GM23248 (cell line): ENCODE measurements around the gene ELOB. TPM values are rescaled to one million over a fixed set of nuclear protein-coding genes. Genes with fewer than 3 reads are reported as not detected.

Source experiments
- DNase-seq: peaks from one replicate; pipeline ENCODE4 v3.0.0-alpha.2; 2015
- H2AFZ ChIP-seq: fragments of 200-600 bp; sonication (generic); 2 replicates; pipeline ENCODE4 v1.6.1; 2016; ENCODE audit warnings: antibody characterized with exemption
- H3F3A ChIP-seq: fragments of 200-600 bp; sonication (generic); 2 replicates; pipeline ENCODE4 v1.6.1; 2016; ENCODE audit warnings: mild to moderate bottlenecking, antibody characterized with exemption, mixed run types; ENCODE audit not compliant: insufficient read depth
- H3K27ac ChIP-seq: fragments of 200-600 bp; sonication (generic); 2 replicates; pipeline ENCODE4 v1.5.1; 2016; ENCODE audit warnings: mild to moderate bottlenecking
- H3K27me3 ChIP-seq: fragments of 200-600 bp; sonication (generic); replicated peaks from 2 replicates; pipeline ENCODE4 v1.6.1; 2016; ENCODE audit warnings: mild to moderate bottlenecking; ENCODE audit not compliant: insufficient read depth
- H3K36me3 ChIP-seq: fragments of 200-600 bp; sonication (generic); 2 replicates; pipeline ENCODE4 v1.6.1; 2016; ENCODE audit warnings: low read depth, mild to moderate bottlenecking
- H3K4me1 ChIP-seq: fragments of 200-600 bp; sonication (generic); 2 replicates; pipeline ENCODE4 v1.6.1; 2016; ENCODE audit warnings: mild to moderate bottlenecking; ENCODE audit not compliant: insufficient read depth
- H3K4me2 ChIP-seq: fragments of 200-600 bp; sonication (generic); one replicate; pipeline ENCODE4 v1.6.1; 2016; ENCODE audit warnings: mild to moderate bottlenecking; ENCODE audit not compliant: unreplicated experiment
- H3K4me3 ChIP-seq: fragments of 200-600 bp; sonication (generic); 2 replicates; pipeline ENCODE4 v1.5.1; 2016; ENCODE audit warnings: mild to moderate bottlenecking
- H3K79me2 ChIP-seq: fragments of 200-600 bp; sonication (generic); 2 replicates; pipeline ENCODE4 v1.6.1; 2016; ENCODE audit warnings: mild to moderate bottlenecking; ENCODE audit not compliant: insufficient read depth
- H3K9ac ChIP-seq: fragments of 200-600 bp; sonication (generic); 2 replicates; pipeline ENCODE4 v1.6.1; 2016; ENCODE audit warnings: mild to moderate bottlenecking
- H3K9me2 ChIP-seq: fragments of 200-600 bp; sonication (generic); 2 replicates; pipeline ENCODE4 v1.6.1; 2016; ENCODE audit warnings: mixed run types, mild to moderate bottlenecking, moderate library complexity; ENCODE audit not compliant: insufficient read depth
- H3K9me3 ChIP-seq: fragments of 200-600 bp; sonication (generic); one replicate; pipeline ENCODE4 v1.6.1; 2017; ENCODE audit warnings: low read depth
- H4K20me1 ChIP-seq: fragments of 200-600 bp; sonication (generic); 2 replicates; pipeline ENCODE4 v1.6.0; 2016; ENCODE audit not compliant: insufficient read depth
- EZH2 ChIP-seq: fragments of 200-600 bp; sonication (generic); IDR thresholded peaks from 2 replicates; pipeline ENCODE4 v1.6.1; 2018; ENCODE audit warnings: antibody characterized with exemption, mild to moderate bottlenecking; ENCODE audit not compliant: insufficient read depth, poor library complexity, severe bottlenecking
- EZH2phosphoT487 ChIP-seq: fragments of 200-600 bp; sonication (generic); IDR thresholded peaks from 2 replicates; pipeline ENCODE4 v1.6.1; 2018; ENCODE audit warnings: antibody characterized with exemption, moderate library complexity, mild to moderate bottlenecking, low read depth; ENCODE audit not compliant: insufficient read depth
- WGBS, 2 experiments: methylation state at CpG; one replicate each; pipeline ENCODE4 v1.1.6; 2015 to 2017; ENCODE audit warnings: low lambda C conversion rate in 2 of 2, low coverage in 1 of 2; ENCODE audit errors: missing lambda C conversion rate in 2 of 2; 5-methylcytosine and 5-hydroxymethylcytosine counted together
- in situ Hi-C: fragments of 300-500 bp; cut with MboI; formaldehyde crosslinking; loops from 2 replicates; pipeline ENCODE4 v1.15.0; 2020
- polyA plus RNA-seq: library from polyadenylated mRNA; unstranded; fragments of >200 nt; fragmentation: Nextera tagmentation; extraction: Ambion mirVana; gene quantifications from 2 replicates; pipeline ENCODE4 v1.2.1, GENCODE V29; 2016
- total RNA-seq: library from RNA; depleted of rRNA; stranded (reverse); fragments of >200 nt; shearing (Covaris generic); gene quantifications from 2 replicates; pipeline ENCODE4 v1.2.3, GENCODE V29; 2014

Gene ELOB
- total and polyA plus RNA-seq, 2 experiments from 2014 or later = 320 to 565 TPM

GRCh38 chr16:2749936-2750335 lies 27.1 kb downstream of the ELOB start:
- in situ Hi-C loops = no loop called here
- no peaks in the 10 kb centered on the region for H3K9me3 ChIP-seq
- H2AFZ ChIP-seq = no peak overlapping the region
- H4K20me1 ChIP-seq = peaks cover 12% of the 10 kb centered on the region
- H3K4me3 ChIP-seq = no peak overlapping the region
- H3K9me2 ChIP-seq = no peaks in the 10 kb centered on the region
- TF ChIP-seq EZH2 (no peak), EZH2phosphoT487 (no peak)
- no peak overlapping the region for H3K27ac ChIP-seq
- H3K4me1 ChIP-seq = peaks cover 10% of the 10 kb centered on the region
- H3K4me2 ChIP-seq = no peak overlapping the region
- peaks cover 20% of the 10 kb centered on the region; the same call in 1 of the 2 replicates for H3F3A ChIP-seq
- DNase-seq = no peak
- 89 to 91% methylated on average over 6 of the region's 6 CpGs for WGBS, 2 experiments
- peaks cover 35% of the 10 kb centered on the region for H3K79me2 ChIP-seq
- H3K27me3 ChIP-seq = no peaks in the 10 kb centered on the region
- H3K36me3 ChIP-seq = no peaks in the 10 kb centered on the region
- no peak overlapping the region for H3K9ac ChIP-seq

GRCh38 chr16:2749476-2749875 lies 27.6 kb downstream of the ELOB start:
- H3K4me1 ChIP-seq = peaks cover 7% of the 10 kb centered on the region; the same call in 1 of the 2 replicates
- no peaks in the 10 kb centered on the region for H3K9me2 ChIP-seq
- no peak overlapping the region for H3K4me2 ChIP-seq
- no peak overlapping the region for H2AFZ ChIP-seq
- no peak for DNase-seq
- in situ Hi-C loops = no loop called here
- TF ChIP-seq EZH2phosphoT487 (no peak), EZH2 (no peak)
- H4K20me1 ChIP-seq = peaks cover 7% of the 10 kb centered on the region
- no peaks in the 10 kb centered on the region for H3K36me3 ChIP-seq
- no peak overlapping the region for H3K4me3 ChIP-seq
- no peak overlapping the region for H3K9ac ChIP-seq
- 88 to 92% methylated on average over 5 of the region's 5 CpGs for WGBS, 2 experiments
- H3K9me3 ChIP-seq = no peaks in the 10 kb centered on the region
- H3K79me2 ChIP-seq = peaks cover 30% of the 10 kb centered on the region
- H3F3A ChIP-seq = peaks cover 15% of the 10 kb centered on the region; the same call in 1 of the 2 replicates
- no peaks in the 10 kb centered on the region for H3K27me3 ChIP-seq
- H3K27ac ChIP-seq = no peak overlapping the region

GRCh38 chr16:2748757-2749455 lies 28.2 kb downstream of the ELOB start:
- in situ Hi-C loops = no loop called here
- TF ChIP-seq EZH2phosphoT487 (no peak), EZH2 (no peak)
- Histone ChIP-seq H3F3A (peaks cover 9% of the 10 kb centered on the region; the same call in 1 of the 2 replicates), H2AFZ (no peak overlapping the region), H3K27me3 (no peaks in the 10 kb centered on the region), H4K20me1 (peaks cover 2% of the 10 kb centered on the region; the same call in 1 of the 2 replicates), H3K4me1 (peaks cover 7% of the 10 kb centered on the region; the same call in 1 of the 2 replicates), H3K4me2 (no peak overlapping the region), H3K27ac (no peak overlapping the region), H3K9me3 (no peaks in the 10 kb centered on the region), H3K9me2 (no peaks in the 10 kb centered on the region), H3K36me3 (no peaks in the 10 kb centered on the region), H3K79me2 (peaks cover 25% of the 10 kb centered on the region), H3K9ac (no peak overlapping the region), H3K4me3 (no peak overlapping the region)
- DNase-seq = no peak
- WGBS, 2 experiments = 72 to 75% methylated on average over 7 of the region's 7 CpGs

- Histone ChIP-seq H3K4me3 (no peak overlapping the region), H3K27ac (no peak overlapping the region), H2AFZ (no peak overlapping the region), H4K20me1 (no peaks in the 10 kb centered on the region), H3K36me3 (no peaks in the 10 kb centered on the region), H3K9ac (no peak overlapping the region), H3K4me2 (no peak overlapping the region), H3K79me2 (peaks cover 6% of the 10 kb centered on the region), H3F3A (no peaks in the 10 kb centered on the region), H3K9me2 (no peaks in the 10 kb centered on the region), H3K4me1 (no peaks in the 10 kb centered on the region), H3K27me3 (no peaks in the 10 kb centered on the region), H3K9me3 (no peaks in the 10 kb centered on the region)
- WGBS, 2 experiments = 89 to 91% methylated on average over 9 of the region's 9 CpGs
- no peak for TF ChIP-seq EZH2phosphoT487
- no peak for TF ChIP-seq EZH2
- in situ Hi-C loops = no loop called here
- DNase-seq = no peak
Measured at GRCh38 chr16:2745961-2746360, 31.1 kb downstream of the ELOB start.
